SK-N-SH treated with all-trans-retinoic acid at 6 μM for 48 hours (cell line): ENCODE data around the gene CLSTN2.

Experiments used
- ATAC-seq: fragments of 200-7000 bp; cut with Tn5 transposase; 3 replicates; pipeline ENCODE4 v1.9.1; 2020; ENCODE audit warnings: mild to moderate bottlenecking, moderate library complexity
- BACH2 ChIP-seq: fragments of 250-450 bp; sonication (Bioruptor Pico); IDR thresholded peaks from 2 replicates; pipeline ENCODE4 v1.9.0; 2021; ENCODE audit warnings: mild to moderate bottlenecking, borderline replicate concordance
- CREB5 ChIP-seq: fragments of 250-450 bp; sonication (Bioruptor Pico); IDR thresholded peaks from 2 replicates; pipeline ENCODE4 v1.5.1; 2020; ENCODE audit warnings: low read depth, mild to moderate bottlenecking, moderate library complexity
- CSDC2 ChIP-seq: fragments of 250-450 bp; sonication (Bioruptor Pico); IDR thresholded peaks from 2 replicates; pipeline ENCODE4 v1.5.0; 2020; ENCODE audit warnings: mild to moderate bottlenecking, moderate library complexity
- CSRNP3 ChIP-seq: fragments of 250-450 bp; sonication (Bioruptor Pico); IDR thresholded peaks from 2 replicates; pipeline ENCODE4 v1.5.1; 2021; ENCODE audit warnings: mild to moderate bottlenecking, moderate library complexity
- ESRRG ChIP-seq: fragments of 250-450 bp; sonication (Bioruptor Pico); IDR thresholded peaks from 2 replicates; pipeline ENCODE4 v1.6.1; 2021; ENCODE audit warnings: mild to moderate bottlenecking
- GLIS3 ChIP-seq: fragments of 250-450 bp; sonication (Bioruptor Pico); IDR thresholded peaks from 2 replicates; pipeline ENCODE4 v1.5.0; 2020; ENCODE audit warnings: mild to moderate bottlenecking, moderate library complexity
- ISL1 ChIP-seq: fragments of 250-450 bp; sonication (Bioruptor Pico); IDR thresholded peaks from 2 replicates; pipeline ENCODE4 v2.1.2; 2022; ENCODE audit warnings: mild to moderate bottlenecking, moderate library complexity
- OSR1 ChIP-seq: fragments of 250-450 bp; sonication (Bioruptor Pico); IDR thresholded peaks from 2 replicates; pipeline ENCODE4 v1.8.0; 2022; ENCODE audit warnings: moderate library complexity, mild to moderate bottlenecking, inconsistent platforms
- PATZ1 ChIP-seq: fragments of 250-450 bp; sonication (Bioruptor Pico); IDR thresholded peaks from 2 replicates; pipeline ENCODE4 v1.8.0; 2020; ENCODE audit warnings: mild to moderate bottlenecking, moderate library complexity, borderline replicate concordance
- POU6F1 ChIP-seq: fragments of 250-450 bp; sonication (Bioruptor Pico); IDR thresholded peaks from 2 replicates; pipeline ENCODE4 v1.8.0; 2021; ENCODE audit warnings: low read depth, mild to moderate bottlenecking, moderate library complexity, borderline replicate concordance
- PPARA ChIP-seq: fragments of 250-450 bp; sonication (Bioruptor Pico); IDR thresholded peaks from 2 replicates; pipeline ENCODE4 v1.5.0; 2020; ENCODE audit warnings: mild to moderate bottlenecking, borderline replicate concordance
- RARB ChIP-seq: fragments of 250-450 bp; sonication (Bioruptor Pico); IDR thresholded peaks from 2 replicates; pipeline ENCODE4 v1.8.0; 2021; ENCODE audit warnings: mild to moderate bottlenecking, moderate library complexity
- SNAI2 ChIP-seq: fragments of 250-450 bp; sonication (Bioruptor Pico); IDR thresholded peaks from 2 replicates; pipeline ENCODE4 v1.5.0; 2020; ENCODE audit warnings: mild to moderate bottlenecking, moderate library complexity
- TCF4 ChIP-seq: fragments of 250-450 bp; sonication (Bioruptor Pico); IDR thresholded peaks from 2 replicates; pipeline ENCODE4 v1.8.0; 2021; ENCODE audit warnings: mild to moderate bottlenecking, moderate library complexity, borderline replicate concordance
- TOX ChIP-seq: fragments of 250-450 bp; sonication (Bioruptor Pico); IDR thresholded peaks from 2 replicates; pipeline ENCODE4 v1.8.0; 2021; ENCODE audit warnings: mild to moderate bottlenecking, moderate library complexity, borderline replicate concordance
- TSHZ2 ChIP-seq: fragments of 250-450 bp; sonication (Bioruptor Pico); IDR thresholded peaks from 2 replicates; pipeline ENCODE4 v1.5.0; 2020; ENCODE audit warnings: mild to moderate bottlenecking, moderate library complexity
- ZC3H10 ChIP-seq: fragments of 250-450 bp; sonication (Bioruptor Pico); IDR thresholded peaks from 2 replicates; pipeline ENCODE4 v1.5.1; 2021; ENCODE audit warnings: mild to moderate bottlenecking, moderate library complexity
- ZFP3 ChIP-seq: fragments of 250-450 bp; sonication (Bioruptor Pico); IDR thresholded peaks from 2 replicates; pipeline ENCODE4 v1.5.0; 2020; ENCODE audit warnings: mild to moderate bottlenecking, moderate library complexity
- ZFP30 ChIP-seq: fragments of 450-650 bp; formaldehyde crosslinking; IDR thresholded peaks from 2 replicates; pipeline ENCODE4 v1.5.0; 2022; ENCODE audit warnings: mild to moderate bottlenecking, moderate library complexity
- ZNF565 ChIP-seq: fragments of 450-650 bp; formaldehyde crosslinking; conservative IDR thresholded peaks from 2 replicates; pipeline ENCODE4 v1.5.0; 2020; ENCODE audit warnings: low read depth, mild to moderate bottlenecking, moderate library complexity
- ZNF70 ChIP-seq: fragments of 450-650 bp; formaldehyde crosslinking; IDR thresholded peaks from 2 replicates; pipeline ENCODE4 v1.5.0; 2020; ENCODE audit warnings: mild to moderate bottlenecking, moderate library complexity
- ZNF8 ChIP-seq: fragments of 450-650 bp; formaldehyde crosslinking; IDR thresholded peaks from 2 replicates; pipeline ENCODE4 v1.5.0; 2020; ENCODE audit warnings: mild to moderate bottlenecking, moderate library complexity

CLSTN2 gene

GRCh38 chr3:140595295-140595694, 660.3 kb downstream of the CLSTN2 start:
- no peak for ATAC-seq
- TF ChIP-seq ZFP3 (CRISPR knock-in tag) (no peak), ZC3H10 (CRISPR knock-in tag) (no peak), TSHZ2 (CRISPR knock-in tag) (no peak), CSDC2 (CRISPR knock-in tag) (no peak), TCF4 (CRISPR knock-in tag) (no peak), SNAI2 (CRISPR knock-in tag) (no peak), ZNF8 (CRISPR knock-in tag) (no peak)
- TF ChIP-seq, all 23 proteins: peak for 0

GRCh38 chr3:140597364-140597763, 662.4 kb downstream of the CLSTN2 start:
- TF ChIP-seq RARB (CRISPR knock-in tag): no peak
- TF ChIP-seq BACH2 (CRISPR knock-in tag): no peak
- TF ChIP-seq PPARA (CRISPR knock-in tag): no peak
- no peak for TF ChIP-seq ZFP3 (CRISPR knock-in tag)
- no peak for TF ChIP-seq ZFP30
- TF ChIP-seq GLIS3 (CRISPR knock-in tag): no peak
- TF ChIP-seq POU6F1: no peak
- no peak for TF ChIP-seq ZNF70
- no peak for TF ChIP-seq ZNF8 (CRISPR knock-in tag)
- TF ChIP-seq, all 23 proteins: peak for 0
- ATAC-seq: no peak

GRCh38 chr3:140597792-140598191, 662.8 kb downstream of the CLSTN2 start:
- ATAC-seq: no peak
- TF ChIP-seq TSHZ2 (CRISPR knock-in tag) (no peak), SNAI2 (CRISPR knock-in tag) (no peak), CSRNP3 (no peak), ZNF565 (CRISPR knock-in tag) (no peak), ZFP3 (CRISPR knock-in tag) (no peak), ZC3H10 (CRISPR knock-in tag) (no peak), BACH2 (CRISPR knock-in tag) (no peak), ZFP30 (no peak), TCF4 (CRISPR knock-in tag) (no peak), OSR1 (no peak), POU6F1 (no peak), CREB5 (CRISPR knock-in tag) (no peak), PPARA (CRISPR knock-in tag) (no peak), ZNF8 (CRISPR knock-in tag) (no peak), ZNF70 (no peak), ISL1 (CRISPR knock-in tag) (no peak), ESRRG (CRISPR knock-in tag) (no peak), RARB (CRISPR knock-in tag) (no peak), TOX (CRISPR knock-in tag) (no peak), PATZ1 (CRISPR knock-in tag) (no peak)
- TF ChIP-seq, all 23 proteins: peak for 0
